Measurements from ENCODE around the gene CNOT6.

Gene CNOT6

DNA sequence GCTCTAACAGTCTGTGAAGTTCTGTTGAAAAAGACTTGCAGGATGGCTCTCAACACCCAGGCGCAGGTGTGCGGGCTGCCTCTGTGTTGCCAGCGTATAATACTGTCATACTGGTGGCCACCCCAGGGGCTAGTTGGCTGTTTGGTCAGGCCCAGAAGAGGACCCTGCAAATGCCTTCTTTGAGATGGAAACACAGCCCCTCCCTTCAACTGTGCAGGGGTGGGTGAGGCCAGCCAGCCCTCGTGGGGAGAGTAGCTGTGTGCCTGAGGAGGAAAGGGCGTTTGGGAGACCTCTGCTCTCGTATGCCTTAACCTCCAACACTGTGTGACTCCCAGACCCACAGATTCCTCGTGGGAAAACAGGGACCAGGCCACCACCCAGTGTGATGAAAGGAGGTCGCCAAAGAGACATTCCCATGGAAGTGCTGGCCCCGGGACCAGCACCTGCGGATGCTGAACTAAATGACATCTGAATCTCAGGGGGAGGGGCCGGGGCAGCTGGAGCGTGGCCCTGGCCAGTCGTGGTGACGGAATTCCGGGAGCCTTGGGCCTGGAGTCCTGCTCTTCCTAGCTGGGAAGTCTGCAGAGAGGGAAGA, 108.4 kb downstream of the CNOT6 start:
- no peak for DNase-seq

DNA sequence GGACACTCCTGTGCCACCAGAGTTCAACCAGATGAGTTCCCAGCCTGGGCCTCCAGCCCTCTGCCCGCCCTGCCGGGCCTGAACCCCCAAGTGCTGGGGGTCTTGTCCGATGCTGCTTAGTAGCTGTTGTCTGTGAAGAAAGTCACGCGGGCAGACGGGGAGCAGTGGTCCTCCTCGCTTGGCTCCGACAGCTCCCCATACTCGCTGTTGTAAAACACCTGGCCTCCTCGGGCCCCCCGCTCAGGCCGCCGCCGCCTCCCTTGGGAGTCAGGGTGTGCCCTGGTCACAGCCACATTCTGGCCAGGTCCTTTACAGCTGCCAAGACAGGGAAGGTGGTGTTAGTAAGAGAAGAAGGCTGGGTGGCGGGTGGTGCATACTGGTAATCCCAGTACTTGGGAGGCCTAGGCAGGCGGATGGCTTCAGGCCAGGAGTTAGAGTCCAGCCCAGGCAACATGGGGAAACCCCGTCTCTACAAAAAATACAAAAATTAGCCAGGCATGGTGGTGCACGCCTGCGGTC, 109.0 kb downstream of the CNOT6 start:
- no peak for DNase-seq

DNA sequence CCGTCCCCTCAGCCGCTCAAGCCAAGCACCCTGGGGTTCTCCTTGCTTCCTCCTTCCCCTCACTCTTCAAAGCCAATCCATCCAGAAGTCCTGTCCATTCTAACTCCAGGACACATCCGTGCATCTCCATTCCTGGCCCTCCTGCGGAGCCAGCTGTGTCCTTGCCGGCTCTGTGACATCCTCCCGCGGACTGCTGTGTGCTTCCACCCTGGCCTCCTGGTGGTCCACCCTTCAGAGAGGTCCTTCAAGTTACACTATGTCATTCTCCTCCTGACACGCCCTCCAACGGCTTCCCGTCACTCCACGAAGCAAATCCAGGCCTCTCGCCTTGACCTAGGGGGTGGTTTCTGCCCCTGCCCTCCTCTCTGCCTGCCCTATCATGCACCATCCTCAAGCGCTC, 110.1 kb downstream of the CNOT6 start:
- DNase-seq = no peak

DNA sequence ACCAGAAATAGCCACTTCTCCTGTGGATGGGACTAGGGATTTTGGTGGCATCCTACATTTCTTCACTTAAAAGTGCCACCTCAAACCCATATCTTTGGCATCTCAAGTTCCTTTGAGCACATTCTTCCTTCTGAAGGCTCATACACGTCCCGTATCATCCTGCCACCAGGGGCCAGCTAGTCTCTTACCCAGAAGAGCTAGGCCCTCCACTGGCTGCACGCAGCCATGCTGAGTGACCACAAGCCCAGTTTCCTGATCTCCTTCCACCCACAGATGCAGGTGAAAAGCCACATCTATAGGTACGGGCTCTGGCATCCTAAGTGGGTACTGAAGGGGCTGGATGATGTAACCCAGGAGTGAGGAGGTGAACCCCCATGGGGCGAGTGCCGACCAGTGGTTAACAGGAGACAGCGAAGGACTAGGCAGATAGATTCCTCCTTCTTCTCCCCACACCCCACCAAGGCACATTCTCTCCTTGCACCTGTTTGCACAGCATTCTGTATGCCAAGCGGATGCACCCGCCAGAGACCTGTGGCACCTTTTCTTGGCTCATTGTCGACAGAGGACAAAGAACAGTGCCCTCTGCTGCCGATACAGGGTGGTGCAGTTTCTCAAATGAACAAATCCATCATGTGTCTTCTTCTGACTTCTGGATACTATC, 111.5 kb downstream of the CNOT6 start:
- DNase-seq = peak; percentile 37 to 54

DNA sequence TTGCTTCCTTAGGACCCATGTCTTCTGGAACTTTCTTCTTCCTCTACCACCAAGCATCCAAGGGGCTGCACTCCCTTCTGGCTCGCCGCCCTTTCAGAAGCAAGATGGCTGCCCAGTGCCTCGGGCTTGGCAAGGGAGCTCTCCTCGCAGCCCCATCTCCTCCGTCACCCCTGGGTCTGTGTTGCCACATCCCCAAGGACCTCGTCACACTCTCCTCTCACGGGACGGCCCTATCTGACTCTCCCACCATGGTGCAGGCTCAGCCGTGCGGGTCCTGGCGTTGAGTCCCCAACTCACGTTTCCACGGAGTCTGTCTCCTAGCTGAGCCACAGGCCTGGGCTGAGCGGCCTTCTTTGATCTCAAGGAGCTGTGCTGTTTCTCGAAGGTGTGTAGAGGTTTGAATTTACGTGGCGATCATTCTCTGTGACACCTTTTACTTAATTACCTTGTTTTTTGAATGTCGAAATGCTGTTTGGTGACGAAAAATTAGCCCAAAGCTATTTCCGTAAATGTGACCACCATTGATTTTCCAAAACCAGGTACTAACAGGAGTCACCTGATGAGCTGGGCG, 112.1 kb downstream of the CNOT6 start:
- DNase-seq = no peak

DNA sequence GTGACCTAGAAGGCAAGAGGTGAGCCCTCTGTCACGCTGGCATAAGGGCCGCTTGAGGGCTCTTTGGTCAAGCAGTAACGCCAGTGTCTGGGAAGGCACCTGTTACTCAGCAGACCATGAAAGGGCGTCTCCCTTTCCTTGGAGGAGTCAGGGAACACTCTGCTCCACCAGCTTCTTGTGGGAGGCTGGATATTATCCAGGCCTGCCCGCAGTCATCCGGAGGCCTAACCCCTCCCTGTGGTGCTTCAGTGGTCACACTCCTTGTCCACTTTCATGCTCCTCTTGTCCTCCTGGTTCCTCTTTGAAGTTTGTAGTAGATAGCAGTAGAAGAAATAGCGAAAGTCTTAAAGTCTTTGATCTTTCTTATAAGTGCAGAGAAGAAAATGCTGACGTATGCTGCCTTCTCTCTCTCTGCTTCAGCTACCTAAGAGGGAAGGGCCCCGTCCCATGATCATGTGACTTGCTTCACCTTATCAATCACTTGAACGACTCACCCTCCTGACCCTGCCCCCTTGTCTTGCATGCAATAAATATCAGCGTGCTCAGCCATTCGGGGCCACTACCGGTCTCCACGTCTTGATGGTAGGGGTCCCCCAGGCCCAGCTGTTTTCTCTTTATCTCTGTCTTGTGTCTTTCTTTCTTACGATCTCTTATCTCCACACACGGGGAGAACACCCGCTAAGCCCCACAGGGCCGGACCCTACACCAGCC, 113.8 kb downstream of the CNOT6 start:
- no peak for DNase-seq

DNA sequence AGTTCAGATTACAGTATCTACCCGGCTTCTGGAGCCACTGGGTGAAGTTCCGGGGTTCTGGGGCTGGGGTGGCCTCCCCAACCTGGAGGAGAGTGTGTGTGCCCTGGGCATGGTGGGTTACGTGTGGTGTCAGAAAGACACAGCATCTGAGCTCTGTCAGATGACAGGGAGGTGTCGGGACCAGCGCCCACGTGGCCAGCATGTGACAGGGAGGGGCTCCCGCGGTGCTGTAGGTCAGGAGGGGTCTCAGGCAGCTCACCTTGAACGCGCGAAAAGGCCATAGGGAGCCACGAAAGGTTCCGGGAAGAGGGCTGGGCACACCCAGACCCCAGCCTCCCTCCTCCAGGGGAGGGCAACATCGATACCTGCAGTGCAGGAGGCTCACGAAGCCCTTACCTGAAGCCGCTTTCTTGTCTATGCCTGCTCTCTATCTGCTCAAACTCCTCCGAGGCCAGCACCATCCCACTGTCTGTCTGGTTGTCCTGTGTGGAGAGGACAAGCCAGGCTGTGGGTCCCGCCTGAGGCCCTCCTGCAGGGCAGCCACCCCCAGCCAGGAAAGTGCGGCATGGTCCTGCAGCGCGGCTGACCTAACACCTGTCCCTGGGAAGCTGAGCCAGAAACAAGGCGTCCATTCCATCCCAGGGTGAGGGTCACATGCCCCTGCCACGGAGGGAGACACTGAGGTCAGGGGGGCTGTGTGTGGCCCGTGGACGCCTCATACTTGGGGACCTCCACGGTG, 114.6 kb downstream of the CNOT6 start:
- DNase-seq = no peak

DNA sequence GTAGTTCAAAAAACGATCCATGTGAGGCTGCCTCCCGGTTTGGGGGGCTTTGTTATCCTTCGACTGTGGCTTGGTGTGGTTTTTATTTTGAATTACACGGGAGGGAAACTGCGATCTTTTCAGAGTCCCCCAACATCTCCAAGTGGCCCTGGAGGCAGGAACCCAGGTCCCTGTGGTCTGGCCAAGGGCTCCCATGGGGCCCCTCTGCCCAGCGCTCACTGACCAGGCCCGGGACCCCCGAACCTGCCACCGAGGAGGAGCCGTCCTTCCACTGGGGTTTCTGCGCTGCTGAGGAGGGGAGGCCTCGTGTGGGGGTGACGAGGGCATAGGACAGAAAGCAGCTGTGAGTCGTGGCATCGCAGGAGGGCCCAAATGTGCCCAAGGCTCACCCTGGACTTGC, 115.2 kb downstream of the CNOT6 start:
- DNase-seq = no peak

DNA sequence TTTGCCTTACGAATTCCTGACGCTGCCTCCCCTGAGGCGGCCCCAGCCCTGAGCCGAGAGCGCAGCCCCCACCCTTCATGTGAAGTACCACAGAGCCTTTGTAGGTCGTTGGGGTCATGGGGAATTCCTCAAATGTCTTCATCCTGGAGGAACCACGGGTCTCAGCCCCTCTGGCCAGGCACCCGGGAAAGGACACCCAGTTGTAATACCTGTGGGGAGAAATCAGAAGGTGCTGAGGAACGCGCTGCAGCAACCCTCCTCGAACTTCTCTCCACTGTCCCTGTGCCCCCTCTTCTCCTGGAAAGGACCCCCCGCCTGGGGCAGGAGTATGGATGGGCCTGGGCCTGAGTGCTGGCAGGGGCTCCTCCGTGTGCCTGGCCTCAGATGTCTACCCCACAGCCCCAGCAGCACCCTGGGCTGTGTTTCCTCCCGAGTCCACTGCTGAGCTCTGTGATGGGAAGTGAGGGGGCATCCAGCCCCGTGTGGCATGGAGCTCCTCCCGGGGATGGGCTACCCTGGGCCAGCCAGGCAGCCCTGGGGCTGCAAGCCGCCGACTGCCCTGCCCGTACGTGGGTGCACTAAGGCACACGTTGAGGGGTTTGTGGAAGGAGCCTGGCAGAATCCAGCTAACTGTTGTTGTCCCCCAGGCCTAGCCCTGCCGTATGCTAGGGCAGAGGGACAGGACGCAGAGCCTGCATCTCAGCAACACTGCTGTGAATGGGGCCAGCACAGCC, 115.8 kb downstream of the CNOT6 start:
- no peak for DNase-seq

DNA sequence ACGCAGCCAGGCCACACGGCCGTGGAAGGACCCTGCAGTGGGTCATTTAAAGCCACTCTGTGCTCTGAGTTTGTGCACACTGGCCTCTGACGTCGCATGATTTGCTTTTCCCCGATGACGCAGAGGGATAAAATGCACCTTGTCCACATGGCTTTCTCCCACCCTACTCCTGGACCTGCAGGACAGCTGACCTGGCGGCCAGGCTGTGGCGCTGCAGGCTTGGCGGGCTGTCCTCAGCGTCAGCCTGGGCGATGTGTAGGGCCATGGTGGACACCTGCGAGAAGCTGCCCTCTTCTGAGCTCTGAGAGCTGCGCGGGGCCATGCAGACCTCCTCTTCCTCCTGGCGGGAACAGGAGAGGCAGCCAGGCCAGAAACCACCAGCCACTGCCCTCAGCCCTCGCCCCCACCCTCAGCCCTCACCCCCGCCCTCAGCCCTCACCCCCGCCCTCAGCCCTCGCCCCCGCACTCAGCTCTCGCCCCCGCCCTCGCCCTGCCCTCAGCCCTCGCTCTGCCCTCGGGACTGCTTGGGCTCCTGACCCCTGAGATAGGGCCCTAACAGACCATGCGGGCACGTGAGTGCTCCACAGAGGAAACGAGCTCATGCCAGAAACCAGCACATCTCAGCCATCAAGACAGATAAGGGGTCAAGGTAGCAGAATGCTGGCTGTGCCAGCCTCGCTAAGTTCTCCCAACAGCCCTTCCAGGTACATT, 117.1 kb downstream of the CNOT6 start:
- no peak for DNase-seq

DNA sequence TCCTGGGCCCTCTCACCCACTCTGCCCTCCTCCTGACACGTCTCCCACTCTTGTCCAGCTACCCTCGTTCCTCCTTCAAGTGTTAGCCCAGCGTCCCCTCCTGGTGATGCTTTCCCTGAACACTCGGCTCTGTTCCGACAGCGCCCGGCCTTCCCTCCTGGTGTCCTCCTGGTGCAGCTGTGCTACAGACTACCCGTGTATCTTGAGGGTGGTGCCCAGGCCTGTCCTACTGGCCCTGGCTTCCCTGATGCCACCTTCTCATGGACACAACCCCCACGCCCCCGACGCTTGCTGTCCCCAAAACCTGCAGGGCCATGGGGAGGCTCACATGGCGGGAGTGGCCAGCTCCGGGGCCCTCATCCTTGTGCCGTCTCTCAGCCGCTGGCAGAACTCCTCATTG, 118.5 kb downstream of the CNOT6 start:
- no peak for DNase-seq

DNA sequence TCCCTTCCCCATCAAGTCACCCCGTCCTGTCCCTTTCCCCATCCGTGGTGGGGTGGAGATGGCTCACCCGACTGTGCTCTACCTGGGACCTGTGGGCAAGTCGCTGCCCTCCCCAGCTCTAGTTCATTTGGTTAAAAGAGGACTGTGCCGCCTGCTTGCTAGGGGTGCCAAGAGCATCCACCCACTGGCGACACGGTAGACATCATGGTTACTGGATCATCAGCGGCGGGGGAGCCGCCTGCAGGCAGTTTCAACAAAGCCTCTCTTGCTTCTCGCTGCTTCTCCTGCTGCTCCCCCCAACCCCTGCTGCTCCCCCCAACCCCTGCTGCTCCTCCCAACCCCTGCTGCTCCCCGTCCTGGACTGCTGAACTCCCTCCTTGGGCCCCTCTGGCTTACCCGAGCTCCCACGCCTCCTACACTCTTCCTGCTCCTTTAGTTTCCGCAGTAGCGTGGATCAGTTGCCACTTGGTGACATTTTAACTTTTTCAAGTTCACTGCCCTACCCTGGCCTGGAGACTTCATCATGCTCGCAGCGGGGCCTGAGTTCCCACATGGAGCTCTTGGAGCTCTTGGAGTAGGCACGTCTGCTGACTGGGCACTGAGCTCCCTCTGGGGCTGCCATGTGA, 119.1 kb downstream of the CNOT6 start:
- no peak for DNase-seq

DNA sequence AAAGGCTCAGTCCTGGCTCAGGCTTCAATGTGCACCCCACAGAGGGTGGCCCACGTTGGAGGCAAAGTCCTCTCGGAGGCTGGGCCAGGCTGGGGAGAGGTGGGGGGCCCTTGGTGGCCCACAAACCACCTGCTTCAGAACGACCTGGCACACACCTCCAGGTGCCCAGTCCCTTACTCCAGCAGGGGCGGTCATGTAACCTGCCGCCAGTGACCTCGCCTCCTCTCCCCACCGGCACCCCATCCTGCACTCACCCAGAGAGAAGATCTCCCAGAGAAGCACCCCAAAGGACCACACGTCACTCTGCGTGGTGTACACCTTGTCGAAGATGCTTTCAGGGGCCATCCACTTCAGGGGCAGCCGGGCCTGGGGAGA, 119.6 kb downstream of the CNOT6 start:
- DNase-seq = no peak

DNA sequence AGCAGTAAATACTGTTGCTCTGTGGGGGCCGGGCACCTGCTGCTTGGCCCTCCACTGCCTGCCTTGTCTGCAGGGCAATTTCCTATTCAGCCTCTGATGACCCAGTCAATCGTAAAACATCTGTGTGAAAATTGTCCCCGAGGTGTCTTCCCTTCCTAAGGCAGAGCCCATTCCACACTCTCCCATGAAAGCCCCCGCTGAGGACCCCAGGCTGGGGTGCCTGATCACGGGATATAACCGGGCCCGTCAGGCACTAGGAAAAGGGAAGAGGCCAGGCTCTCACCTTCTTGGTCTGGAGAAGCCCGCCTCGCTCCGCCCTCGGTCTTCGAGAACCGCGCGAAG, 124.3 kb downstream of the CNOT6 start:
- no peak for DNase-seq

DNA sequence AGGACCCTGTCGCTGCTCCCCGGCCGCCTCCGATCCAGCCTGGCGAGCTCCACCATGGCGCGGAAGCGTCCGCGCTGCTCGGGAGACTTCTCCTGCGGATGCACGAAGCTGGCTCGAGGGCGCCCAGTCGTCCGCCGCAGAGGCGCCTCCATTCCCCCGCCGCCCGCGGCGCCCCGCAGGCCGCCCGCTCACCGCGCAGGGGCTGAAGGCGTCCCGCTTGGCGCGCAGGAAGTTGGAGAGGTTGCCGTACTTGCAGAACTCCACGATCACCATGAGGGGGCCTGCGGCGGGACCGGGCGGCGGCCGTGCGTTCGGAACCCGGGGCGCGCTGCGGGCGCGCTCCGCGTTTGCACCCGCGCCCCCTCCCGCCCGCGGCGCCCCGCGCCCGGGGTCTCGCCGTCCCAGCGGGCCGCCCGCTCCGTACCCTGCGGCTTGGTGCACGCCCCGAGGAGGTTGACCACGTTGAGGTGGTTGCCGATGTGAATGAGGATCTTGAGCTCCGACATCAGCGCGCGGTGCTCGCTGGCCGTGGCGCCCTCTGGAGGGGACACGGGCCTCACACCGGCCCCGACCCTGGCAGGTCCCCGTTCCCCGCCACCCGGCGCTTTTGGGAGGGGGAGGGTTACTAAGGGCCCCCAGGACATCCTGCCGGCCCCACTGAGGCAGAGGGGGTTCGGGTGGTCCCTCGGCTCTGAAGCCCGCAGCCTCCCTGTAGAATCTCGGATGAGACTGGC, 124.8 kb downstream of the CNOT6 start:
- DNase-seq = peak in 1 of 2 donors; percentile 27

DNA sequence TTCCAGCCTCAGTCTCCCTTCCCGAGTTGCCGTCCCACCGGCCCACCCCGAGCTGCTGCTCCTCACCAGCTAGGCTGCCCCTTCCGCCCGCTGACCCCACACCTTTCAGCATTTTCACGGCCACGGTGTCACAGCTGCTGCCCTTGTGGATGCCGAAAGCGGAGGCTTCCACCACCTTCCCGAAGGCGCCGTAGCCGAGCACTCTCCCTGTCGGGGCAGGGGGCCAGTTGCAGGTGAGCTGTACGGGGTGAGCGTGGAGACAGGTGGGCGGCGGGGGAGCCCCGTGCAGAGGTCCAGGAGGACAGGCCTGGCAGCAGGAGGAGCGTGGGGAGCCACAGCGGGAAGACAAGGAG, 125.4 kb downstream of the CNOT6 start:
- no peak for DNase-seq

DNA sequence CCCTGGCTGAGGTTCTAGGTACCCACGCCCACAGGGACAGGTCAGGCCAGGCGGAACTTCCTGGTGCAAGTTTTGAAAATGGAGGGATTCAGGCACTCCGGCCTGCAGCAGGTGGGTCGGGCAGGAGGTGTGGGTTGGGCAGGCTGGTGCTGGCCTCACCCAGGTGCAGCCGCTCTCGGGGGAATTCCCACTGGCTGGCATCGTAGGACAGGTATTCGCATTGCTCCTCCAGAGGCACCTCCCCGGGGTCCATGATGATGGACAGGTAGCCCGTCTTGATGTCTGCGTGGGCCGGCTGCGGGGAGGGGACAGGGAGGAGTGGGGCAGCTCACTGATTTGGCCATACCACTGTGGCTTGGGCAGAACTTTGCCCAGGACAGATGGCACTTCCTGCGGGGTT, 125.8 kb downstream of the CNOT6 start:
- no peak for DNase-seq

DNA sequence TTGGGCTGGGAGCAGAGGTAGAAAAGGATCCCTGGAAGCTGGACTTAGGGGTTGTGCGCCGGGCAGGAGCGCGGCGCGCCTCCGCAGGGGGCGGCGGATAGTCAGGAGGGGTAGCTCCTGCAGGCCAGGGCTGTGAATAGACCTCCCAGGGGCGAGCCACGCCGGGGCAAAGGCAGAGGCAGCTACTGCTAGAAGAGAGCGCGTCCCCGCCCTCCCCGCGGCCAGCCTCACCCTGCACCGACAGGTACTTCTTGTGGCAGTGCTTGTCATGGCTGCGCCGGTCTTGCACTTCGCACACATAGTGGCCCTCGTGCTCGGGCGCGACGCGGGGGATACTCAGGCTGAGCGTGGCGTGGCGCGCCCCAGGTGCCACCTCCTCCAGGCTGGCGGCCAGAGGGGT, 127.1 kb downstream of the CNOT6 start:
- DNase-seq = no peak

DNA sequence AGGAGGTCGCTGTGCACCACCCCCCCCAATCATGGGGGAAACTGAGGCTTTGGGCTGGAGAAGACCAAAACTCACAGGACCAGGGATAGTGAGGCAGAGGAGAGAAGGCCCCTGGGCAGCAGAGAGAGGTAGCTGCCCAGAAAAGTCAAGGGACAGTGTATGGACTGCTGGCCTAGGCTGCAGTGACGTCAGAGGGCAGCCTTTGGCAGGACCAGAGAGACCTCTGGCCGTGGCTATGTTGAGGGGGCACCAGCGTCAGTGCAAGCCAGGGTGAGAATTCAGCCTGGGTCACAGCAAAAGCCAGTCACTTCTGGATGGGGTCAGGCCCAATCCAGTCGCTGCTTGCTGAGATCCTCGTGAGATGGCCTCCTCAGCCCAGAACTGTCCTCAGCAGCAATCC, 128.7 kb downstream of the CNOT6 start:
- DNase-seq = no peak

DNA sequence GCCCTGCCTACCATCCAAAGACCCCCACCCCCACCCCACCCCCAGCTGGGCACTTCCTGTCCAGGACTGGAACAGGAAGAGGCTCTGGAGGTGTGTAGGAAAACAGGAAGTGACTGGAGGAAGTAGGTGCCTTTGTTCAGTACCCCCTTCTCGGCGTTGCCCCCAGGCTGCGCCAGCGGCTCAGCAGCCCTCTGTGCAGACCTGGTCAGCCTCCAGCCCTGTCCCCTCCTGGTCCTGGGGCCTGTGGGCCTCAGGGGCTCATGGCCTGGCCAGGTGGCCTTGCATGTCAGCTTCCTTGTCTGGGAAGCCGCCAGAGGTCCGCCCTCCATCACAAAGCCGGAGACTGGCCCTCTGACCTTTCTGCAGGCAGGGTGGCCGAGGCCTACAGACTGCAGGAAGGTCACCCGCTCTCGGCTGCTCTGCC, 129.2 kb downstream of the CNOT6 start:
- no peak for DNase-seq

DNA sequence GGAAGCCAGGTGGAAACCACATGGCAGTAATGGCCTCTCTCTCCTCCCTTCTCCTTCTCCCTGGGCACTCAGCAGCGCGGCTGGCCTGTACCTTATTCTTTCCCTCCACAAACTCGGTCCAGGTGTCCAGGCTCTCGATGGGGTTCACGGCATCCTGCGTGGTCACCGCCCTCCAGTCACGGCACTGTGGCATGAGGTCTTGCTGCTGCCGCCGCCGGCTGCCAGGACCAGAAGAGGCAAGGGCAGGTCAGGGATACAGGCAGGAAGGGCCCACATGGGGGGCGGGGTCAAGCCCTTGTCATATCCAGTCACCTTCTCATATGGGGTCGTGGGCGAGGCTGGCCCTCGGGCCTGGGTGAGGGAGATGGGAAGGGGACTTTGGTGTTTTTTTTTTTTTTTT, 129.7 kb downstream of the CNOT6 start:
- DNase-seq = no peak
